Measurements from ENCODE around the gene OR2H2.

GRCh38 chr6:29603456-29603855 is 18.5 kb downstream of the OR2H2 start:
- TF ChIP-seq, protein P1, sequence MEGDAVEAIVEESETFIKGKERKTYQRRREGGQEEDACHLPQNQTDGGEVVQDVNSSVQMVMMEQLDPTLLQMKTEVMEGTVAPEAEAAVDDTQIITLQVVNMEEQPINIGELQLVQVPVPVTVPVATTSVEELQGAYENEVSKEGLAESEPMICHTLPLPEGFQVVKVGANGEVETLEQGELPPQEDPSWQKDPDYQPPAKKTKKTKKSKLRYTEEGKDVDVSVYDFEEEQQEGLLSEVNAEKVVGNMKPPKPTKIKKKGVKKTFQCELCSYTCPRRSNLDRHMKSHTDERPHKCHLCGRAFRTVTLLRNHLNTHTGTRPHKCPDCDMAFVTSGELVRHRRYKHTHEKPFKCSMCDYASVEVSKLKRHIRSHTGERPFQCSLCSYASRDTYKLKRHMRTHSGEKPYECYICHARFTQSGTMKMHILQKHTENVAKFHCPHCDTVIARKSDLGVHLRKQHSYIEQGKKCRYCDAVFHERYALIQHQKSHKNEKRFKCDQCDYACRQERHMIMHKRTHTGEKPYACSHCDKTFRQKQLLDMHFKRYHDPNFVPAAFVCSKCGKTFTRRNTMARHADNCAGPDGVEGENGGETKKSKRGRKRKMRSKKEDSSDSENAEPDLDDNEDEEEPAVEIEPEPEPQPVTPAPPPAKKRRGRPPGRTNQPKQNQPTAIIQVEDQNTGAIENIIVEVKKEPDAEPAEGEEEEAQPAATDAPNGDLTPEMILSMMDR (IDR thresholded peaks at IDR 0.05), result no peak
- TF ChIP-seq POLR2AphosphoS5 (IDR thresholded peaks at IDR 0.05), result no peak
